ENCODE data around the gene ZBTB18.

GRCh38 chr1:244050835-244051444, at the start of gene ZBTB18:
- no peak for TF ChIP-seq CTCF (conservative IDR thresholded peaks at IDR 0.05 in 1 of 2, IDR thresholded peaks at IDR 0.05 in 1 of 2; ENCODE audit: low read depth in 1 of 2, low read length in 2 of 2)
- no peak for TF ChIP-seq EZH2 (IDR thresholded peaks at IDR 0.05; ENCODE audit: low read length, missing control alignments)
